ENCODE data around the gene DDB1.

Gene DDB1

GRCh38 chr11:61328351-61328750 lies 4.6 kb downstream of the DDB1 start:
- no peak overlapping the region for H3K4me3 ChIP-seq
- H3K9ac ChIP-seq (ENCODE audit: insufficient read length), result no peak overlapping the region
- H3K9me3 ChIP-seq (ENCODE audit: low read depth, low read length), result no peaks in the 10 kb centered on the region
- TF ChIP-seq POLR2AphosphoS5 (IDR thresholded peaks at IDR 0.05; ENCODE audit: borderline replicate concordance, low read depth, low read length) (no peak), EZH2 (IDR thresholded peaks at IDR 0.05) (no peak), FOXP2 (optimal IDR thresholded peaks at IDR 0.05; ENCODE audit: control extremely low read depth, extremely low read length, insufficient read depth) (no peak)
- no peak overlapping the region for H3K27ac ChIP-seq
- H3K36me3 ChIP-seq (ENCODE audit: insufficient read depth, low read length), result peaks cover 62% of the 10 kb centered on the region
- no peak for DNase-seq (ENCODE audit: low read depth, low spot score)

GRCh38 chr11:61327669-61328071 lies 5.2 kb downstream of the DDB1 start:
- Histone ChIP-seq H3K9ac (ENCODE audit: insufficient read length) (no peak overlapping the region), H3K27ac (no peak overlapping the region)
- DNase-seq (ENCODE audit: low read depth, low spot score), result no peak

GRCh38 chr11:61325649-61326414 lies 7.1 kb downstream of the DDB1 start:
- H3K36me3 ChIP-seq (ENCODE audit: insufficient read depth, low read length), result peaks cover 88% of the 10 kb centered on the region
- TF ChIP-seq FOXP2 (optimal IDR thresholded peaks at IDR 0.05; ENCODE audit: control extremely low read depth, extremely low read length, insufficient read depth) (no peak), POLR2AphosphoS5 (IDR thresholded peaks at IDR 0.05; ENCODE audit: borderline replicate concordance, low read depth, low read length) (no peak), EZH2 (IDR thresholded peaks at IDR 0.05) (no peak)

More at GRCh38 chr11:61327669-61328071, 5.2 kb downstream of the DDB1 start:
- no peak for TF ChIP-seq FOXP2 (optimal IDR thresholded peaks at IDR 0.05; ENCODE audit: control extremely low read depth, extremely low read length, insufficient read depth)
- TF ChIP-seq POLR2AphosphoS5 (IDR thresholded peaks at IDR 0.05; ENCODE audit: borderline replicate concordance, low read depth, low read length), result no peak
- TF ChIP-seq EZH2 (IDR thresholded peaks at IDR 0.05), result no peak
- Histone ChIP-seq H3K4me3 (no peak overlapping the region), H3K36me3 (ENCODE audit: insufficient read depth, low read length) (peaks cover 69% of the 10 kb centered on the region), H3K9me3 (ENCODE audit: low read depth, low read length) (no peaks in the 10 kb centered on the region)

GRCh38 chr11:61315260-61315659 lies 17.6 kb downstream of the DDB1 start:
- Histone ChIP-seq H3K27ac (no peak overlapping the region), H3K4me3 (no peak overlapping the region), H3K36me3 (ENCODE audit: insufficient read depth, low read length) (peaks cover 83% of the 10 kb centered on the region), H3K9ac (ENCODE audit: insufficient read length) (no peak overlapping the region), H3K9me3 (ENCODE audit: low read depth, low read length) (no peaks in the 10 kb centered on the region)
- TF ChIP-seq EZH2 (IDR thresholded peaks at IDR 0.05), result no peak
- no peak for TF ChIP-seq POLR2AphosphoS5 (IDR thresholded peaks at IDR 0.05; ENCODE audit: borderline replicate concordance, low read depth, low read length)
- TF ChIP-seq FOXP2 (optimal IDR thresholded peaks at IDR 0.05; ENCODE audit: control extremely low read depth, extremely low read length, insufficient read depth), result no peak
- DNase-seq (ENCODE audit: low read depth, low spot score), result no peak

More at GRCh38 chr11:61325649-61326414, 7.1 kb downstream of the DDB1 start:
- DNase-seq (ENCODE audit: low read depth, low spot score), result no peak
- Histone ChIP-seq H3K4me3 (no peak overlapping the region), H3K9ac (ENCODE audit: insufficient read length) (no peak overlapping the region), H3K27ac (no peak overlapping the region), H3K9me3 (ENCODE audit: low read depth, low read length) (no peaks in the 10 kb centered on the region)

- H3K36me3 ChIP-seq (ENCODE audit: insufficient read depth, low read length), result peaks cover 94% of the 10 kb centered on the region
- DNase-seq (ENCODE audit: low read depth, low spot score), result no peak
- TF ChIP-seq POLR2AphosphoS5 (IDR thresholded peaks at IDR 0.05; ENCODE audit: borderline replicate concordance, low read depth, low read length), result no peak
- no peak for TF ChIP-seq EZH2 (IDR thresholded peaks at IDR 0.05)
- no peak for TF ChIP-seq FOXP2 (optimal IDR thresholded peaks at IDR 0.05; ENCODE audit: control extremely low read depth, extremely low read length, insufficient read depth)
- H3K27ac ChIP-seq, result no peak overlapping the region
- no peak overlapping the region for H3K4me3 ChIP-seq
- no peak overlapping the region for H3K9ac ChIP-seq (ENCODE audit: insufficient read length)
- H3K9me3 ChIP-seq (ENCODE audit: low read depth, low read length), result no peaks in the 10 kb centered on the region
These were observed 22.2 kb downstream of the DDB1 start for GRCh38 chr11:61310749-61311148.

DNA sequence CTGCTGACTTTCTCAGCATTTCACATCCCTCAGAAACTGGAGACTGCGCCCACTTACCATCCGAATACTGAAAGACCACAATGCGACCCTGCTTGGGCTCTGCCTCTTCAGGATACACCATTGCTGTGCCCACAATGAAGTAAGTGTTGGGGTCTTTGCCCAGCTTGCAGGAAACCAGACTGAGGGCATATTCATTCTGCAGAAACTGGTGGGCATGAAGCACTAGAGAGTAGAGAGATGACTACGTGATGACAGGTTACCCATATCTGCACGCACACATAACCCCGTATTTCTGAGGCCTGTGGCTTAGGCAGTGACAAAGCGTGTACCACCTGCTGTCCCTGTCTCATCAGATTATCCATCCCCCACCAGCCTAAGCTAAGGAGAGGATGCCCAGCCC lies 23.2 kb downstream of the DDB1 start:
- DNase-seq (ENCODE audit: low read depth, low spot score), result no peak
- Histone ChIP-seq H3K36me3 (ENCODE audit: insufficient read depth, low read length) (peaks cover 94% of the 10 kb centered on the region), H3K27ac (no peak overlapping the region), H3K9me3 (ENCODE audit: low read depth, low read length) (no peaks in the 10 kb centered on the region), H3K4me3 (no peak overlapping the region), H3K9ac (ENCODE audit: insufficient read length) (no peak overlapping the region)
- no peak for TF ChIP-seq POLR2AphosphoS5 (IDR thresholded peaks at IDR 0.05; ENCODE audit: borderline replicate concordance, low read depth, low read length)
- no peak for TF ChIP-seq EZH2 (IDR thresholded peaks at IDR 0.05)
- no peak for TF ChIP-seq FOXP2 (optimal IDR thresholded peaks at IDR 0.05; ENCODE audit: control extremely low read depth, extremely low read length, insufficient read depth)

GRCh38 chr11:61309141-61309540 lies 23.8 kb downstream of the DDB1 start:
- Histone ChIP-seq H3K9ac (ENCODE audit: insufficient read length) (no peak overlapping the region), H3K9me3 (ENCODE audit: low read depth, low read length) (no peaks in the 10 kb centered on the region), H3K36me3 (ENCODE audit: insufficient read depth, low read length) (peaks cover 91% of the 10 kb centered on the region), H3K27ac (no peak overlapping the region), H3K4me3 (no peak overlapping the region)
- no peak for DNase-seq (ENCODE audit: low read depth, low spot score)
- no peak for TF ChIP-seq POLR2AphosphoS5 (IDR thresholded peaks at IDR 0.05; ENCODE audit: borderline replicate concordance, low read depth, low read length)

GRCh38 chr11:61307354-61307753 lies 25.6 kb downstream of the DDB1 start:
- TF ChIP-seq POLR2AphosphoS5 (IDR thresholded peaks at IDR 0.05; ENCODE audit: borderline replicate concordance, low read depth, low read length) (no peak), FOXP2 (optimal IDR thresholded peaks at IDR 0.05; ENCODE audit: control extremely low read depth, extremely low read length, insufficient read depth) (no peak), EZH2 (IDR thresholded peaks at IDR 0.05) (no peak)
- no peak for DNase-seq (ENCODE audit: low read depth, low spot score)
- Histone ChIP-seq H3K9me3 (ENCODE audit: low read depth, low read length) (no peaks in the 10 kb centered on the region), H3K27ac (no peak overlapping the region), H3K4me3 (no peak overlapping the region), H3K9ac (ENCODE audit: insufficient read length) (no peak overlapping the region), H3K36me3 (ENCODE audit: insufficient read depth, low read length) (peaks cover 89% of the 10 kb centered on the region)

DNA sequence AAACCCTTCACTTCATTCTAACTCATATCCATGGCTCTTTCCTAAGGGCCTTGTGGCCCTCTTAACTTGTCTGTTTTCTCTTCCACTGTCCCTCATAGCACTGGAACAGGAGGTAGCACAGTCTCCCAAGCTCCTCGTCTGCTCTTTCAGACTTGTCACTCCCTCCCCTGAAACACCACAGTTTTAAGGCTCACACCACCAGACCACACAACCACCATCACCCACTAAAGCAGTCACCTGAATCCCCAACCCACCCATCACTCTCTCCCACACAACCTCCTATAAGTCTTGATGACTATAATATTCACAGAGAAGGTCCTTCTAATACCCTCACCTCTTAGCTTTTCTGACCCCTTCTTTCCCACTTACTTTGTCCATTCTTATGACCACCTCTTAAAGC lies 26.7 kb downstream of the DDB1 start:
- Histone ChIP-seq H3K9me3 (ENCODE audit: low read depth, low read length) (no peaks in the 10 kb centered on the region), H3K4me3 (no peak overlapping the region), H3K36me3 (ENCODE audit: insufficient read depth, low read length) (peaks cover 89% of the 10 kb centered on the region), H3K9ac (ENCODE audit: insufficient read length) (no peak overlapping the region), H3K27ac (no peak overlapping the region)
- TF ChIP-seq POLR2AphosphoS5 (IDR thresholded peaks at IDR 0.05; ENCODE audit: borderline replicate concordance, low read depth, low read length) (no peak), EZH2 (IDR thresholded peaks at IDR 0.05) (no peak), FOXP2 (optimal IDR thresholded peaks at IDR 0.05; ENCODE audit: control extremely low read depth, extremely low read length, insufficient read depth) (no peak)
- DNase-seq (ENCODE audit: low read depth, low spot score), result no peak

Measured in SK-N-MC (cell line).